Cardiac fibroblast (primary cell): ENCODE measurements around the gene THAP5.

ENCODE experiments used
- DNase-seq, 2 donors: peaks; one replicate each; pipeline versions ENCODE4 v3.0.0 to v3.0.0-alpha.2; 2010; ENCODE audit warnings: low read depth in 2 of 2
- H3K4me3 ChIP-seq, 2 donors: replicated peaks in 1 of 2; 1 replicate in 1 of 2; 2 replicates in 1 of 2; pipeline ENCODE4 v1.5.1; 2011; ENCODE audit warnings: low read depth in 2 of 2, low read length in 2 of 2, mild to moderate bottlenecking in 2 of 2, moderate library complexity in 1 of 2
- TF ChIP-seq, protein P1 (sequence below): IDR thresholded peaks from one replicate; pipeline ENCODE4 v1.5.1; 2011; ENCODE audit warnings: low read depth, mild to moderate bottlenecking, low read length, inconsistent platforms

The THAP5 gene

DNA sequence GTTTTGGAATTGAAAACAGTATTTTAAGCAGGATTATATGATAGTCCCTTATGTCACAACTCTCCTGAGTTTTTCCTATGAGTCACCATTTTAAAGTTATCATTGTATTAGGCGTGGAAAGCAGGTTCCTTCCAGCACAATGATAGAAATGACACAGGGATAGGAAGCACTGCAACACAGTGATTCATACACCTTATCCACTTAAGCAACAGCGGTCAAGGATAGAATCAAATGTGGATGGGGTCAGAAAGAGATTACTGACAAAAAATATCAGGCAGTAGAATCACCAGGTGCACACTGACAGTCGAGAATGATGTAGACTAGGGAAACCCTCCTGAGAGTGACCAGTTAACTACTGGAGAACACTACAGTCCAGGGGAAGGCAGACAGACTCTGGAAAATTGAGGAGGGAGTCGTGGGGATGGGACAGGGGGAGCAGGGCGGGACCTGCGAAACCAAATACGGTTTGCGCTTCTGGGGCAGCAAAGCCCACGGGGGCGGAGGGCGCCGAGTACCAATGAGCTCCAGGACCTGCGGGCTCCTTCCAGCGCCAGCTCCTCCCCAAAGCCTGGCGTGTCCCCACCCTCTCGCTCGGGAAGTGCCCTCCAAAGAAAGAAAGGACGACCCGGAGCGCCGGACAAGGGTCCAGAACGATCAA is 44.0 kb downstream of the THAP5 start:
- TF ChIP-seq, protein P1, sequence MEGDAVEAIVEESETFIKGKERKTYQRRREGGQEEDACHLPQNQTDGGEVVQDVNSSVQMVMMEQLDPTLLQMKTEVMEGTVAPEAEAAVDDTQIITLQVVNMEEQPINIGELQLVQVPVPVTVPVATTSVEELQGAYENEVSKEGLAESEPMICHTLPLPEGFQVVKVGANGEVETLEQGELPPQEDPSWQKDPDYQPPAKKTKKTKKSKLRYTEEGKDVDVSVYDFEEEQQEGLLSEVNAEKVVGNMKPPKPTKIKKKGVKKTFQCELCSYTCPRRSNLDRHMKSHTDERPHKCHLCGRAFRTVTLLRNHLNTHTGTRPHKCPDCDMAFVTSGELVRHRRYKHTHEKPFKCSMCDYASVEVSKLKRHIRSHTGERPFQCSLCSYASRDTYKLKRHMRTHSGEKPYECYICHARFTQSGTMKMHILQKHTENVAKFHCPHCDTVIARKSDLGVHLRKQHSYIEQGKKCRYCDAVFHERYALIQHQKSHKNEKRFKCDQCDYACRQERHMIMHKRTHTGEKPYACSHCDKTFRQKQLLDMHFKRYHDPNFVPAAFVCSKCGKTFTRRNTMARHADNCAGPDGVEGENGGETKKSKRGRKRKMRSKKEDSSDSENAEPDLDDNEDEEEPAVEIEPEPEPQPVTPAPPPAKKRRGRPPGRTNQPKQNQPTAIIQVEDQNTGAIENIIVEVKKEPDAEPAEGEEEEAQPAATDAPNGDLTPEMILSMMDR, result no peak
- H3K4me3 ChIP-seq, result peak overlapping the region; percentile 84 to 89
- DNase-seq, result peak; percentile 88 to 93

DNA sequence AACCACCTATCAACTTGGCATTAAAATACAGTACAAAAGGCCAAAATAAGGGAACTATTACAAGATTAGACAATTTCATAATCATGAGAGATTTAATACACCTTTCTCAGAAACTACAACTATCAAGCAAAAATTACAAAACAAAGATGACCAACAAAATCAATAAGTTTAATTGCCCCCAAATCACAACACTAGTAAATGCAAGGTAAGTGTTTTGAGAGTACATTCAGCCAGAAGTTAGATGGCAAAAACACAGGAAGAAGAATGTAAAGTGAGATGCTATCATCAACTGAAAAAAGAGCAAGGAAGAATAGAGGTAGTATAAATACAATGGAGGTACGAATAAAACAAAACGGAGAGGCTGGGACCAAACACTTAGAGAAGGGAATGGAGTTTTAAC is 46.7 kb downstream of the THAP5 start:
- TF ChIP-seq, protein P1, result no peak
- H3K4me3 ChIP-seq, result no peak overlapping the region
- DNase-seq, result no peak

DNA sequence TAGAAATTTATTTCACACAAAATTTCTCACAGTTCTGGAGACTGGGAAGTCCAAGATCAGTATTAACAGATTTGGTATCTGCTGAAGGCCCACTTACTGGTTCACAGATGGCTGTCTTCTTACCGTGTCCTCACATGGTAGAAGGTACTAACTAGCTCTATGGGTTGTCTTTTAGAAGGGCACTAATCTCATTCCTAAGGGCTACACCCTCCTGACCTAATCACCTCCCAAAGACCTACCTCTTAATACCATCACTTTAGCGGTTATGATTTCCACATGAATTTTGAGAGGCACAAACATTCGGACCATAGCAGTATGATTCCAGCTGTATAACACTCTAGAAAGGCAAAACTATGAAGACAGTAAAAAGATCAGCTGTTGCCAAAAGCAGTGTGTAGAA is 51.6 kb downstream of the THAP5 start:
- no peak overlapping the region for H3K4me3 ChIP-seq
- DNase-seq, result no peak
- TF ChIP-seq, protein P1, result no peak

DNA sequence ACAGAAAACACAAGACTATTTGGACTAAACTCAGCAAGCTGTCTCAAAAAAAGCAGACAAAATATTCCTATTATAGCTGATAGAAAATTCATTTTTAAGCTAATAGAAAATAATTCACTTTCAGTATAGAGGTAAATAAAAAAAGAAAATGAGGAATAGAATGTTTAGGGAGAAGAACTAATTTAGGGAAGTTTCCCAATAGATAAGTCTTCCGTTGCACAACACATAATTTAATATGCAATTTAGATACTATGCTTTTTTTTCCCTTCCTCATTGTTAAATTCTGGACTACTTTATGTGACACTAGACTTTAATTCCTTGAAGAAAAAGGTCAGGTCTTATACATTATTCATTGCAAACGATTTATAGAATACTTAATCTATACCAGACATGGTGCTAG is 53.9 kb downstream of the THAP5 start:
- no peak for DNase-seq
- TF ChIP-seq, protein P1, result no peak
- no peak overlapping the region for H3K4me3 ChIP-seq

DNA sequence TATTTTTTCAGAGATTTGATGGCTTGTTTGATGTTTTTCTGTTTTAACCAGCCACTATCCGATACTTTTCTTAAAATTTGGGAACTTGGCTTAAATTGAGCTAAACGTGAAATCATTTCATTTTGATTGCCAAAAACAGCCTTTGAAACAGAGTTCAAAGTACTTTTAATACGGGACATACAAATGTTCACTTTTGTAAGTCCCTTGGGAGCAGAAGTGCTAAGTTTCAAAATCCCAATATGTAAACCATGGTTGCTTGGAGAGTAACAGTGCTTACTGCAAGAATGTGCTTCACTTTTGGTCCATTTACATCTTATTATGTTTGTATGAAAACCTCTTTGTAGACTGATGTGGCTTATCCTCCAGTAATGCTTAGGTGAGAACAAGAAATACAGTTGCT is 54.5 kb downstream of the THAP5 start:
- H3K4me3 ChIP-seq, result no peak overlapping the region
- DNase-seq, result peak in 1 of 2 donors; percentile 15
- TF ChIP-seq, protein P1, result no peak
